OCI-LY3 (cell line): Measurements from ENCODE around the gene FDX2.

ENCODE experiments used
- EZH2phosphoT487 ChIP-seq: fragments of 200-600 bp; shearing (Covaris generic); IDR thresholded peaks from 2 replicates; pipeline ENCODE4 v1.6.1; 2018; ENCODE audit warnings: antibody characterized with exemption, mixed run types, low read depth
- TF ChIP-seq, protein P1 (sequence below): fragments of 200-600, 300-600 bp; sonication (generic); IDR thresholded peaks from 2 replicates; pipeline ENCODE4 v1.5.1; 2014; ENCODE audit warnings: antibody characterized with exemption, low read length, low read depth

DNA sequence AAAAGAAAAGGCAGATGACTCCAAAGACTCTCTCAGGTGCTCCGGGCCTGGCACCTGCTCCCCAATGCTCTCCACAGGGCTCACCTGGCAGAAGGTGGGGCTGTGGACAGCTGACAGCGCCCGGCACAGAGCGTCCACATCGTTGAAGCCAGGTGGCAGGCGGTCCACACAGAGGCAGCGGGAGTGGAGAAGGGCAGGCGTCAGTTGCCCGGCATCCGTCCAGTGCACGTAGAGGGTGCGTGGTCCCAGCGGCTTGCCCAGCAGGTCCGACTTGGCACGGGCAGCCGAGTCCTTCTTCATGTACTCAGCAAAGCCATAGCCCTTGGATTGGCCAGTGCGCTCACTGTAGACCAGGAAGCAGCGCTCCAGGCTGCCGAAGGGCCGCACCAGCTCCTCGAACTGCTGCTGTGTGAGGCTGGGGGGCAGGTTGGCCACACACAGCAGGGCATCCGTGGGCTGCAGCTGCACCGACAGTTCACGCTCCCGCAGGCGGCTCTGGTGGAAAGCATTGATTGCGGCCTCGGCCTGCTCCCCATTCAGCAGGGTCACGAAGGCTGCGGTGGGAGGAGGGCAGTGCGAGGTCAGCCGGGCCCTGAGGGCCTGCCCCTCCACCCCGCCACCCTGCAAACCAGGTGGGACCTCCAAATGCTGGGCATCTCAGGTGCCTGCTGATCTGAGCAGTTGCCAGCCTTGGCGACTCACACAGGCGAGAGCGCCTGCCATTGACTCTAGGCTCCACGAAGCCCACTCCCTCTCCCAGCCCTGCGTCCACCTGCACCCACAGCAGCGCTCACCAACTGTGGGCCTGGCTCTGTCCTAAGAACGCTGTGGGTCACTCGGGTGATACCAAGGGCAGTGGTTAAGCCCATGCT lies 13.0 kb upstream of the FDX2 start:
- TF ChIP-seq, protein P1, sequence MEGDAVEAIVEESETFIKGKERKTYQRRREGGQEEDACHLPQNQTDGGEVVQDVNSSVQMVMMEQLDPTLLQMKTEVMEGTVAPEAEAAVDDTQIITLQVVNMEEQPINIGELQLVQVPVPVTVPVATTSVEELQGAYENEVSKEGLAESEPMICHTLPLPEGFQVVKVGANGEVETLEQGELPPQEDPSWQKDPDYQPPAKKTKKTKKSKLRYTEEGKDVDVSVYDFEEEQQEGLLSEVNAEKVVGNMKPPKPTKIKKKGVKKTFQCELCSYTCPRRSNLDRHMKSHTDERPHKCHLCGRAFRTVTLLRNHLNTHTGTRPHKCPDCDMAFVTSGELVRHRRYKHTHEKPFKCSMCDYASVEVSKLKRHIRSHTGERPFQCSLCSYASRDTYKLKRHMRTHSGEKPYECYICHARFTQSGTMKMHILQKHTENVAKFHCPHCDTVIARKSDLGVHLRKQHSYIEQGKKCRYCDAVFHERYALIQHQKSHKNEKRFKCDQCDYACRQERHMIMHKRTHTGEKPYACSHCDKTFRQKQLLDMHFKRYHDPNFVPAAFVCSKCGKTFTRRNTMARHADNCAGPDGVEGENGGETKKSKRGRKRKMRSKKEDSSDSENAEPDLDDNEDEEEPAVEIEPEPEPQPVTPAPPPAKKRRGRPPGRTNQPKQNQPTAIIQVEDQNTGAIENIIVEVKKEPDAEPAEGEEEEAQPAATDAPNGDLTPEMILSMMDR = no peak
- no peak for TF ChIP-seq EZH2phosphoT487
